ENCODE data around the gene MAGIX. TPM values are rescaled to one million over a fixed set of nuclear protein-coding genes. Genes with fewer than 3 reads are reported as not detected.

MAGIX gene
- polyA plus RNA-seq, 3 donors = 1.1 to 2.0 (median 1.5) TPM

DNA sequence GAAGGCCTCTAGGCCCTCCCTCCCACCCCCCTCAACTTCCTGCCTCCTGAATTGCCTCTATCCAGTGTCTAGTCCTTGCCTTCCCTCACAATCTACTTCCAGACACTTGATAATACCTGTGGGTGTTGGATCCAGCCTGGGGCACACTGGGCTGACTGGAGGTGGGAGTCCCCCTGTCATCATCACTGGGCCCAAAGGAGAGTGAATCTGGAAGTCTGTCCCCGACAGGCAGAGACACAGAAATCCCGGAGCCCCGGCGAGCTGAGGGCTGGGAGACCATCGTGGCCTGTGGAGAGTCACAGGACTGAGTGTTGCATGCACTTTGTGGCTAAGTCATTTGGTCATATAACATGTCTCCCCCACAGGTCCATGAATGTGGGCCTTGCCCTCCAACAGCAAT lies 45.8 kb downstream of the MAGIX start:
- H3K79me2 ChIP-seq (ENCODE audit: insufficient read depth, low read length) = no peaks in the 10 kb centered on the region
- no peak overlapping the region for H3K27ac ChIP-seq (ENCODE audit: low read depth in 1 of 2, low read length in 2 of 2)
- no peak overlapping the region for H3K4me3 ChIP-seq (replicated peaks in 1 of 3; ENCODE audit: low read depth in 2 of 3, low read length in 3 of 3)
- Mint-ChIP-seq H3K36me3 (no peaks in the 10 kb centered on the region), H3K27me3 (ENCODE audit: low read depth in 3 of 3) (peaks cover 2 to 6% (median 2%) of the 10 kb centered on the region in 3 donors), H3K9me3 (peaks cover 0 to 4% (median 1%) of the 10 kb centered on the region in 7 donors), H3K4me1 (peaks cover 3% of the 10 kb centered on the region), H3K27ac (no peak overlapping the region), H3K4me3 (no peak overlapping the region)
- TF ChIP-seq, protein P1, sequence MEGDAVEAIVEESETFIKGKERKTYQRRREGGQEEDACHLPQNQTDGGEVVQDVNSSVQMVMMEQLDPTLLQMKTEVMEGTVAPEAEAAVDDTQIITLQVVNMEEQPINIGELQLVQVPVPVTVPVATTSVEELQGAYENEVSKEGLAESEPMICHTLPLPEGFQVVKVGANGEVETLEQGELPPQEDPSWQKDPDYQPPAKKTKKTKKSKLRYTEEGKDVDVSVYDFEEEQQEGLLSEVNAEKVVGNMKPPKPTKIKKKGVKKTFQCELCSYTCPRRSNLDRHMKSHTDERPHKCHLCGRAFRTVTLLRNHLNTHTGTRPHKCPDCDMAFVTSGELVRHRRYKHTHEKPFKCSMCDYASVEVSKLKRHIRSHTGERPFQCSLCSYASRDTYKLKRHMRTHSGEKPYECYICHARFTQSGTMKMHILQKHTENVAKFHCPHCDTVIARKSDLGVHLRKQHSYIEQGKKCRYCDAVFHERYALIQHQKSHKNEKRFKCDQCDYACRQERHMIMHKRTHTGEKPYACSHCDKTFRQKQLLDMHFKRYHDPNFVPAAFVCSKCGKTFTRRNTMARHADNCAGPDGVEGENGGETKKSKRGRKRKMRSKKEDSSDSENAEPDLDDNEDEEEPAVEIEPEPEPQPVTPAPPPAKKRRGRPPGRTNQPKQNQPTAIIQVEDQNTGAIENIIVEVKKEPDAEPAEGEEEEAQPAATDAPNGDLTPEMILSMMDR (IDR thresholded peaks at IDR 0.05) = no peak
- H3K9ac ChIP-seq (ENCODE audit: insufficient read depth, low read length, poor library complexity, severe bottlenecking) = no peak overlapping the region
- H2AFZ ChIP-seq (ENCODE audit: insufficient read depth, low read depth, low read length, poor library complexity, severe bottlenecking) = no peak overlapping the region
- H3K4me1 ChIP-seq (ENCODE audit: control insufficient read depth in 1 of 2, insufficient read depth in 2 of 2, low read length in 2 of 2) = no peaks in the 10 kb centered on the region
- H3K4me2 ChIP-seq (replicated peaks; ENCODE audit: extremely low read depth, low read length, poor library complexity, severe bottlenecking) = no peak overlapping the region
- H3K27me3 ChIP-seq (ENCODE audit: control insufficient read depth in 2 of 2, insufficient read depth in 2 of 2, low read length in 2 of 2) = no peaks in the 10 kb centered on the region
- H4K20me1 ChIP-seq (ENCODE audit: insufficient read depth, low read length) = no peaks in the 10 kb centered on the region
- DNase-seq = no peak
- H3K9me3 ChIP-seq (replicated peaks in 1 of 2; ENCODE audit: control insufficient read depth in 1 of 2, insufficient read depth in 1 of 2, low read length in 2 of 2) = no peaks in the 10 kb centered on the region
- no peaks in the 10 kb centered on the region for H3K36me3 ChIP-seq (replicated peaks in 1 of 2; ENCODE audit: control insufficient read depth in 1 of 2, insufficient read depth in 2 of 2, low read length in 2 of 2)
- no CpG with 5 or more reads among the region's 5 CpGs for WGBS (ENCODE audit: insufficient coverage)
- intact Hi-C loops (cut with micrococcal nuclease) = no loop called here

- peak overlapping the region; percentile 63 to 67 for H3K4me3 Mint-ChIP-seq
Measured at GRCh38 chrX:49209434-49210251, 47.1 kb downstream of the MAGIX start.

More at GRCh38 chrX:49209434-49210251, 47.1 kb downstream of the MAGIX start:
- no peaks in the 10 kb centered on the region for H3K36me3 ChIP-seq (replicated peaks in 1 of 2; ENCODE audit: control insufficient read depth in 1 of 2, insufficient read depth in 2 of 2, low read length in 2 of 2)
- no peaks in the 10 kb centered on the region for H4K20me1 ChIP-seq (ENCODE audit: insufficient read depth, low read length)
- H3K4me2 ChIP-seq (replicated peaks; ENCODE audit: extremely low read depth, low read length, poor library complexity, severe bottlenecking) = peak overlapping the region; percentile 43
- 45% methylated on average over 6 of the region's 28 CpGs for WGBS (ENCODE audit: insufficient coverage)
- no peaks in the 10 kb centered on the region for H3K27me3 ChIP-seq (ENCODE audit: control insufficient read depth in 2 of 2, insufficient read depth in 2 of 2, low read length in 2 of 2)
- H3K27me3 Mint-ChIP-seq (ENCODE audit: low read depth in 3 of 3) = peaks cover 2 to 5% (median 2%) of the 10 kb centered on the region in 3 donors
- TF ChIP-seq, protein P1 (IDR thresholded peaks at IDR 0.05) = no peak
- H3K4me1 ChIP-seq (ENCODE audit: control insufficient read depth in 1 of 2, insufficient read depth in 2 of 2, low read length in 2 of 2) = no peaks in the 10 kb centered on the region
- H3K27ac ChIP-seq (ENCODE audit: low read depth in 1 of 2, low read length in 2 of 2) = no peak overlapping the region
- peak overlapping the region; percentile 65 for H2AFZ ChIP-seq (ENCODE audit: insufficient read depth, low read depth, low read length, poor library complexity, severe bottlenecking)
- peaks cover 3% of the 10 kb centered on the region for H3K4me1 Mint-ChIP-seq
- no peaks in the 10 kb centered on the region for H3K36me3 Mint-ChIP-seq
- peak overlapping the region in 2 of 3 experiments; percentile 6 to 40 for H3K4me3 ChIP-seq (replicated peaks in 1 of 3; ENCODE audit: low read depth in 2 of 3, low read length in 3 of 3)
- no peak for DNase-seq
- H3K79me2 ChIP-seq (ENCODE audit: insufficient read depth, low read length) = no peaks in the 10 kb centered on the region
- H3K9me3 ChIP-seq (replicated peaks in 1 of 2; ENCODE audit: control insufficient read depth in 1 of 2, insufficient read depth in 1 of 2, low read length in 2 of 2) = no peaks in the 10 kb centered on the region
- H3K9me3 Mint-ChIP-seq = peaks cover 0 to 4% (median 1%) of the 10 kb centered on the region in 7 donors
- peak overlapping the region; percentile 15 for H3K9ac ChIP-seq (ENCODE audit: insufficient read depth, low read length, poor library complexity, severe bottlenecking)
- H3K27ac Mint-ChIP-seq = no peak overlapping the region
- intact Hi-C loops (cut with micrococcal nuclease) = no loop called here
